CD4-positive, alpha-beta T cell treated with Interleukin-4 for 4 hours (primary cell): ENCODE data around the gene CLCNKB.
"Not testable (repeated sequence)": the region's sequence is repeated elsewhere in the genome, so short reads cannot be mapped to it uniquely, and the experiment has no call there.

Source experiments
- DNase-seq: peaks from one replicate; pipeline ENCODE4 v3.0.0-alpha.2; 2020

CLCNKB gene

DNA sequence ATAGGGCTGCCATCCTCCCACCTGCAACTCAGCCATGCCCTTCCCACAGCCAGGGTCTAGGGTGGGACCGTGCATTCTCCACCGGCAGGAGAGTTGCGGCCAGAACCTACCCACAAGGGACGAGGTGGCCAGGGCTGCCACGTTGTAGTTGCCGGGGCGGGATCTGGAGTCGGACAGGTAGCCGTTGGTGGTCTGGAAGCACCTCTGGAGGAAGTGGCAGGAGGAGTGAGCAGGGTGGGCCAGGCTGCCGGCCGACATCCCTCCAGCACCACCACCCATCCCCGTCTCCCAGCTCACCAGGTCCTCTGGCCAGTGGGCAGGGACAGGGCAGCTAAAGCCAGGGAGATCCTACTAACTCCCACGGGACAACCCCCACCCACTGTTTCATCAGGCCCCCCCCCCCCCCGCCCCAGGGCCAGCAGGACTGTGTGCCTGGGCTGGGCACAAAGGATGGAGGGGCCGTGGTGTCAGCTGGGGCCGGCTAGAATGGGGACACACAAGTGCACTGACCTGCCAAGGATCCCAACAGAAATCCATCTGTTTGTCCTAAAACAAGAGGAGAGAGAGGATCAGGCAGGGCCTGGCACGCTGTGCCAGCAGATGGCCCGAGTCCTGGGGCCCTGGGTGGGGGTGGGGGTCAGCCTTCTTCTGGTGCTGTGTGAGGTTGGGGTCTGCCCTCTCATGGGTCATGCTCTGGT, 18.6 kb downstream of the CLCNKB start:
- DNase-seq: not testable (repeated sequence)

DNA sequence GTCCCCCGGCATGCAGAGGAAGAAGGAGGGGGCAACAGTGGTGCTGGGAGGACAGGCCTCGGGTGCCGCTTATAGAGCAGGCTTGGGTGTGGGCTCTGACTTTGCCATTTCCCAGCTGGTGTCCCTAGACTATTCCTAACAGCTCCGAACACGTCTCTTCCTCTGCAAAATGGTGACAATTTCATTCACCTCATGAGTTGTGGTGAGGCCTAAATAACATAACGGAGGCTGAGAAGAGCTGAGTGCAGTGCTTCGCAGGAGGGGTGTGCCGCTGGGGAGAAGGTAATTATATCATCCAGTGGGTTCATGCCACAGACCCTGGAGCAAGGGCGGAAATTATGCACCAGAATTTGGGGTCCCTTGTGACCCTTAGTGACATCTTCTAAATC, 19.1 kb downstream of the CLCNKB start:
- DNase-seq: not testable (repeated sequence)

DNA sequence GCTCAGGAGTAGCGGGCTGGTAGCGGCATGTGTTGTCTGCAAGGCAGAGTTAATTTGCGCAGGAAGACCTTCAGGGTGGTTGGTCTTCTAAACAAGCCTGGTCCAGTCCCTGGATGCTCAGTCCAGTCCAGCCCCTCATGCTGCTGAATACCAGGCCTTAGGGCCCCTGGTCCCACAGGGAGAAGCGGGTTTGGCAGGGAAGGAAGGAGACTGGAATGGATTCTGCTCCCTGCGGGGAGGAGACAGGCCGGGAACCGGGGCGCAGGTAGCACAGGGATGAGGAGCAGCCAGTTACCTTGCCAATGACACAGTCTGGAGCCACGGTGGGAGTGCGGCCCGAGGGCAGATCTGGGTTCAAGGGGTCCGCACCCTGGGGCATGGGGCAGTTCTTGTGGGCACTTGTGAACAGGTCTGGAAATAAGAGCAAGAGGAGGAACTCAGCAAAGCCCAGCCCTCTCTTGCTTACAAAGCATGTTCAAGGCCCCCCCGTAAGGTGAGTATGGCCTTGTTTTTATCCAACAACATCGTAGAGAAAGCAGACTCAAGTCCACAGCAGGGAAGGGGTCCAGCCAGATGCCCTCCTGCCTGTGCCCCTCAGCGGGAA, 19.7 kb downstream of the CLCNKB start:
- DNase-seq: no peak

DNA sequence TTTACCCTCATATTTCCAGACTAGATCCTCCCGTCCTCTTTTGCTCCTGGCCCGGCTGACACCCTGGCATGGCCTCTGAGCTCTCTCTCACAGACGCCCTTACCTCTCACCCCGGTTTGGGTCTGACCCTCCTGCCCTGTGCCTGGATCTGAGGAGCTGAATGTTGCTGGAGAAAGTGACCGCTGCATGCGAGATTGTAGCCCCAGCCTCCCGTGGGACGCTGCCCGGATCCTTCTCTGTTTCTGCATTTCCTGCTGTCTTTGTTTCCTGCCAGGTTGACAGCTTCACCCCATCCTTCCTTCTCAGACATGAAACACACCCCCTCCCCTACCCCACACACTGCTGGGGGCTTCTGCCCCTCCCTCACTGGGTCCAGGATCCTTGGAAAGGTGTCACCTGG, 20.3 kb downstream of the CLCNKB start:
- DNase-seq: no peak

DNA sequence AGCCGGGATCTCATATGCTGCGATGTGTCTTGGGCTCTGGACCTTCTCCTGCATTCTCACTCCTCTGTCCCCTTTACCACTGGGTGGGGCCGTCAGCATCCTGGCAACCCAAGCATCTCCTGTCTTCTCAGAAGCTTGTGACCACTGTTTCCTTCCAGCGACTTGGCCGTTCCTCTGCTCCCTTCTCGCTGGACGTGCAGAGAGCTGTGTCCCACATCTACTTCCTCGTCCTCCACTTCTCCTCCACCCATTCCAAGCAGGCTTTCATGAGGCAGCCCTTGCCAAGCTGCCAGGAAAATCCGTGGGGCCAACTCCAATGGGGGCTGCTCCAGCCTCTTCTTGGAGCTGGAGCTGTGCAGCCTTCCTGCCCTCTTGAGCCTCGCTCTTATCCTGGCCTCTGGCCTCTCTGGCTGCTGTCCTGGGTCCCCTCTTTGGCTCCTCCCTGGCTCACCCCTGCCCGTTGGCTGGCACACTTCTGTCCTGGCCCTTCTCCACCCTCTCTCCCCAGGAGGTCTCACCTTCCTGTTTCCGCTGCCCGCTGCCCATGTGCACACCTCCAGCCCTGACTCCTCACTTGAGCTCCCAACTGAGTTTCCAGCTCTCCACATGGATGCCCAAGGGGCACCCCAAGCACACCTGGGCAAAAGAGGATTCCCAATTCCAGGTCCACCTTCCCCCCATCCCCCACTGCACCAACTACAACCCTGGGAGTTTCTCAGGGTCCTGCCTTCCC, 21.1 kb downstream of the CLCNKB start:
- no peak for DNase-seq

DNA sequence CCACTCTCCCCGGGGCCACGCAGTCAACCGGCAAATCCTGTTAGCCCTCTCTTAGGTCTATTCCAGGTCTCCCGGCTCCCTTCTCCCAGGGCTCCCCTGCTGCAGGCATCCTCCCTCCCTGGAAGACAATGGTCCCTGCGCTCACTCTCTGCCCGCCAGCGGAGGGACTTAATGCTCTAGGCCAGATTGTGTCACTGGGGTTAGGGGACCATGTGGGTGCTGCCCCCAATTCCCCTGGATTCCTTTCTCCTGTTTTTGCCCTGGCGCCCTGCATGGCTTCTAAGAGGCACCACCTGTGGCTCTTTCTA, 21.6 kb downstream of the CLCNKB start:
- DNase-seq: no peak

DNA sequence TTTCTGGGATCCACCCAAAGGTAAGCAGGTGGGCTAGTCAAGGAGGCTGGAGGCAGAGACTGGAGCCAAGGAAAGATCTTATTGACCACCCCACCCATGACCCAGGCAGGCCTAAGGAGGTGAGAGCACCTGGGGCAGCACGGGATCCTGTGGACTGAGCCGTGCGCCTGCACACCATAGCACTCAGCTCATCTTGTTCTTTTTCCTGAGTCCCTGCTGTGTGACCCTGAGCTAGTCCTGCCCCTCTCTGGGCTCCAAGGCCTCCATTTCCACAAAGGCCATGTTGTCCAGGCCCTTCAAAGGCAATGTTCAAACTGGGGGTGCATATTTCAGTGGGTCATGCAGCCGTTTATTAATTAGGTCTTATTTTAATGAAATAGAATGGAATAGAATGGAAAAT, 22.7 kb downstream of the CLCNKB start:
- no peak for DNase-seq

DNA sequence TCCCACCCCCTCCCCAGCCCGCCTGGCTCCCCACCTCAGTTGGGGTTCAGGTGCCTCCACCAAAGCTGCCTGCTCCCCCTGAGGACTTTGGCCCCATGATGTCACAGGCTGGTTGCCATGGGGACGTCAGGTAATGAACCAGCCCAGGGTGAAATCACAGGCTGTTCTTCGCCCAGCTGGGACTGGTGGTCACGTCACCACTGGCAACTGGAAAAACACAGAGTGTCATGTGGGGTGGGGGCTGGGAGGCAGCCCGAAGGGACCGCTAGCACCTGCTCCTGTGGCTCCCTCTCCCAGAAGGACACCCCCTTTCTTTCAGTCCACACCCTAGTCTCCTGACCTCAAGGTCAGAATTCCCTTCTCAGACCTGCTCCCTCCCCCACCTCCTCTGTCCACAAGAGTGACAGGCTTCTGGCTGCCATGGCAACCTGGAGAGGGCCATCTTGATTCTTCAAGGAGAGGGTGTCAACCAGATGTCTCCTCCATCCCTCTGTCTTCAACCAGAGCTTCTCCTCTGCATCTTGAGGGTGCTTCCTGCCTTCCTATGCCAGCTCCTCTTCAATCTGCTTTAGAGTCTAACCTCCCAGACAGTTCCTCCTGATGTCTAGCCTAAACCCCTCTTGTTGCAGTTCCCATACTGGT, 23.7 kb downstream of the CLCNKB start:
- no peak for DNase-seq

DNA sequence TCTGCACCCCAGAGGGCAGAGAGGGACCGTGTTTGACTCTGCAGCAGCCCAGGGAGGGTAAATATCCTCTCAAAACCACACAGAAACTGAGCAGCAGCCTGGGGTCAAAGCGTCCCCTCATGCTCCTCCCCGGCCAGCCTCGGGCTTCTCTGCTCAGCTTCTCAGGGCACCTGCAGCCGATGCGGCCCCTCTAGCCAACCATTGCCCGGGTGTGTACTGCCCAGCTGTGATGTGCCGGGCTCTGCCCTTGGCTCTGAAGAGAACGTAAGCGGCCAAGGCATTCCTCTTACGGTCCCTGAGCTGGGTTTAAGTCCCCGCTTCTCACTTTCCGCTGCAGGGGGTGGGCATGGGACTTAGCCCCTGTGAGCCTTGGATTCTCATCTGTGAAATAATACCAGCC, 24.4 kb downstream of the CLCNKB start:
- no peak for DNase-seq

DNA sequence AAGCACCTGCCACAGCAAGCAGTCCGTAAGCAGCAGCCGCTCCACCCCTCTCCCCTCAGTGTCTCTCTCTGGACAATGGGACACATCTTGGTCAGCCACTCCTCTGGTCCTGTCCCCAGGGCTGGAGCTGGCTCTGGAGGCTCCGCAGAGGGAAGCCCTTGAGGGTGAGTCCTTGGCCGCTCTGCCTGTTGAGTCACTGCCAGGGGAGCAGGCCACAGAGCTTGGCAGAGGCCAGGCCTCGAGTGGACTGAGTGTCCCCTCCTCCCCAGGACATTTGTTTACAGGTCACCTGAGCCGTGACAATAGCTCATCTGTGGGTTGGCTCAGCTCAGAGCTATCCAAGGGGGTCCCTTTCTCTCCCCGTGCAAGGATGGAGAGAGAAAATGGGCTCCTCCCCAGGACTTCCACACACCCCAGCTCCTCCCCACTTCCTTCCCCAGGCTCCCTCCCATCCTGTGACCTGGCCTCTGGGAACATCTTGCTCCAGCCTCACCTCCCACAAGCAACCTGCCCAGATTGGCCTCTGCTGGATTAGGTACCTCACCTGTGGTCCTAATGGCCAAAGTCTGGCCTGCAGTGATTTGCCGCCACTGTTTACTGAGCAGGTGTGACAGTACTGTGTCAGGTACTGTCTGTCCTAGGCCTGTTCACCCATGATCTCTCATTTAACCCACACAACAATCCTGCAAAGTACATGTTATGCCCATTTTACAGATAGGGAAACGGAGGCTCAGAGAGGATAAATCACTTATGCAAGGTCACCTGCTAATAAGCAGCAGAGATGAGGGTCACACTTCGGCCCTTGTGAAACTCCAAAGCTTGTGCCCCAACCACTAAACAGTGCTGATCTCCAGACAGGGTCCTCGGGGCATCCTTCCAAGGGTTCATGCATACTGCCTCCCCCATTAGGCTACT, 25.0 kb downstream of the CLCNKB start:
- no peak for DNase-seq

DNA sequence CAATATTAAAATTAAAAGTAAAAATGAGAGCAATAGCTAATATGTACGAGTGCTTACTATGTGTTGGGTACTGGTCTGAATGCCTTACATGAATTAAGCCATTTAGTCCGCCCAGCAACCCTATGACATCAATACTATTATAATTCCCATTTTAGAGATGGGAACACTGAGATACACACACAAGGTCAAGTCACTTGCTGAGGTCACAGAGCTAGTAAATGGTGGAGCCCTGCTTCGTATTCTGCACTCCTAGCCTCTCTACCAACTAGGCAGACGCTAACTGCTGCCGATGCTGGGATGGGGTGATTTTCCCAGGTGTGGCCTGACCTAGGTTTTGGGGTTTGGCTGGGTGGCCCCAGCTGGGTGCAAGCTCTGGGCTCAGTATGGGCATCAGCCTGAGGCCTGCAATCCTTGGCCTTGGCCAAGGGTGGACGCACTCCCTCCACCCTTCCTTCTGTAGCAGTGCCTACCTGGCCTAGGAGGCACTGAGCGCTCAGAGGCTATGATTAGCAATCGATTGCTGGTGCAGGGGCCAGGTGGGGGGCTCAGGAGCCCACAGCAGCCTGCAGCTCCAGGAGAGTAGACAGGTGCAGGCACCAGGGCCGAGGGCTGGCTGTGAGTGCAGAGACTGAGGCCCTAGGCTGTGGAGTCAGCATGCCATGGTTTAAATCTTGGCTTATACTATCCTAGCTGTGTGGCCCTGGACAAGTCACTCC, 27.2 kb downstream of the CLCNKB start:
- DNase-seq: no peak

DNA sequence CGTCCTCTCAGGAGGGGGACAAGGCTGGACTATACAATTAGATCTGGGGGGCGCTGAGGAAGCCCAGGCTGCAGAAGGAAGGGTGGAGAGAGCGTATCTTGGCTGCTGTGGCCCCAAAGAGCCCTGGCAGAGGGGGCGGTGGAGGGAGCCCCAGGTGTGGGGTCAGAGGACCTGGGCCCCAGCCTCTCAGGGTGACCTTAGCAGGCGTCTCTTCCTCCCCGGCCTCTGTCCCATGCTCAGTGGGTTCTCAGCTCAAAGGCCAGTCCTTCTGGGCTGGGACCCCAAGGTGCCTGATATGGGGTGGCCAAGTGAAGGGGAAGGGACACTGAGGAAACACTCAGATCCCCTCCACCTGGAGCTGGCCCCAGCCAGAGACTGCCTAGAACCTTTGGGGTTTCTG, 28.0 kb downstream of the CLCNKB start:
- DNase-seq: no peak

DNA sequence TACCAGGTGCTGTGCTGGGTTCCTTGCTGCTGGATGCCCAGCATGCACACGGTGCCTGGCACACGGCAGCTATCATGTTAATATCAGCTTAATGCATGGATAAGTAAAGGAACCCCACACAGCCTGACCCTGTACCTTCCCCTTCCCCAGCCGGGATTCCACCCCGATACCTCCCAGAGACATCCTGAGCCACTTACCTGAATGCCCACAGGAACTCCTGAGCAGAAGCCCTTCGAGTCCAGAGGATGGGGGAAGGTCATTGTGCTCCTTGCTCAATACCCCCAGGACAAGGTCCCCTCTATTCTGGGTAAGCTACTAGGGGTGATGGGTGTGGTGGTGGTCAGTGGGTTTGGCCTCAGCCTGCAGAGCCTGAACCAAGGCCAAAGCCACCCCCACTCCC, 28.5 kb downstream of the CLCNKB start:
- DNase-seq: no peak

DNA sequence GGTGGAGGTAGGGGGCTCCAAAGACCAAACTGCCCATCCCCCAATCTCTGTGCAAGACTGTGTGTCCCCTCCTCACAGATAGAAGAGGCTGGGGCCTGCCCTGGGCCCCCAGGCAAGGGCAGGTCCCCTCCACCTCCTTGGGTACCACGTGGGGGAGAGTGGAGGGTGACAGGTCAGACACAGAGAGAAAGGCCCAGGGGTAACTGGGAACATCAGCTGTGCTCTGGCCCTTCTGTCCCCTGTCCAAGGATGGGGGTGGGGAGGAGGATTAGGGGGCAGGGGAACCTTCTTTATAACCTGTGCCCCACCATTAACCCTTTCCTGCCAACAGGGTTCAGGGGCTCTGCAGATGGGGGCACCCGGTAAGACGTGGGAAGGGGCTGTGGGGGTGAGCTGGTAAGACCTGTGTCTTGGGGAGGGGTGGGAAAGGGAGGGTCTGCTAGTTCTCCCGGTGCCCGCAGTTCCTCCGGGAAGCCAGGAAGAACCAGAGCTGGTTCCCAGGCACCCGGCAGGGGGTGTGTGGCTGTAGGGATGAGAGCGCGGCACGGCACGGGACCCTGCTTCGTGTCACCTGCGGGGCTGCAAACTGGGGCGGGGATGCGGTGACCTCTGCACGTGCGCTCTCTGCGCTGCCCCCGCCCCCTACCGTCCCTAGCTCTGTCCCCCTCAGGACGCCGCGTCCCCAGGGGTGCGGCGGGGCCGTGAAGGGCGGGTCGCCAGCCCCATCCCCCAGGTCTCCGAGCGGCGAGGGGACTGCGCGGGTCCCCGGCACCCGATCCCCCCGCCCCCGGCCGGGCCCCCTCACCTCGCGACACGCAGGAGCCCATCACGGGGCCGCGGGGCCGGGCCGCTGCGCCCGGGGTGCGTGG, 29.3 kb downstream of the CLCNKB start:
- no peak for DNase-seq

DNA sequence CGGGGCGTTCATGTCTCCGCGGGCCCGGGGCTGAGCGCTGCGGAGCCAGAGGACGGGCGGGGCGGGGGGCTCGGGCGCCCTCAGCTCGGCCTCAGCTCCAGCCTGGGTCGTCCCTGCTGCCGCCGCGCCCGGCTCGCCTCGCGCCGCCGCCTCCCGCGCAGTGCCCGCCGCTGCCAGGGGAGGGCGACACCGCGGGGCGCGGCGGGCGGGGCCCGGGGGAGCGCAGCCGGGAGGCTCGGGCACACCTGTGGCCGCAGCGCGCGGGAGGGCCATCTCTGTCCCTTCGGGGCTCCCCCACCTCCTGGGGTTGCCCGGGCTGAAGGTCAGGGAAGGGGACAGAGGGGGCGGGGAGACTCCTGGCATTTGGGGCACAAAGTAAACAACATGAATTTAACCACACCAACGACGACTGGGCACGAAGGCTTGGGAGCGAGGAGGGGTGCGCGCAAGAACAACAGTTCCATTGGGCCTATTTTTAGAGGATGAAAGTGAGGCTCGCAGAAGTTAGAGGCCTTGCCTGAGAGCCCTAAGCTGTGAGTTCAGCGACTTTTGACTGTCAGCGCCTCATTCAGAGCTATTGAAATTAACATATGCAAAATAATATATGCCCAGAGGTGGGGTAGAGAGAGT, 30.0 kb downstream of the CLCNKB start, which contains the start of gene FAM131C:
TSS of gene FAM131C (minus strand) at position 162 of the 630 bp plus-strand sequence. CDS start 209 bp downstream, outside the sequence.
- no peak for DNase-seq

DNA sequence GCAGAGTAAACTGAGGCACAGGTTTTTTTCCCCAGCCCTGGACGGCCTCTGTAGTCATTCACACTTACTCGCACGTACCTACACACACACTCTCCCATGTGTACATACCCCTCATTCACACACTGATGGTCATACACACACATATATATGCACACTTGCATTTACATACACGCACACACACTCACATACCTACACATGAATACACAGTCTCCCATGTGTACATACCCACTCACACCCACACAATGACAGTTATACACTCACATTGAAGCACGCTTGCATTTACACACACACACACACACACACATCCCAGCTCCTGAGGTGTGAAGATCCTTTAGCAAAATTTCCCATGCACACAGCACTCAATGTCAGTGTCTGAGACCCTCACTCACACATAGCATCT, 30.6 kb downstream of the CLCNKB start:
- no peak for DNase-seq

DNA sequence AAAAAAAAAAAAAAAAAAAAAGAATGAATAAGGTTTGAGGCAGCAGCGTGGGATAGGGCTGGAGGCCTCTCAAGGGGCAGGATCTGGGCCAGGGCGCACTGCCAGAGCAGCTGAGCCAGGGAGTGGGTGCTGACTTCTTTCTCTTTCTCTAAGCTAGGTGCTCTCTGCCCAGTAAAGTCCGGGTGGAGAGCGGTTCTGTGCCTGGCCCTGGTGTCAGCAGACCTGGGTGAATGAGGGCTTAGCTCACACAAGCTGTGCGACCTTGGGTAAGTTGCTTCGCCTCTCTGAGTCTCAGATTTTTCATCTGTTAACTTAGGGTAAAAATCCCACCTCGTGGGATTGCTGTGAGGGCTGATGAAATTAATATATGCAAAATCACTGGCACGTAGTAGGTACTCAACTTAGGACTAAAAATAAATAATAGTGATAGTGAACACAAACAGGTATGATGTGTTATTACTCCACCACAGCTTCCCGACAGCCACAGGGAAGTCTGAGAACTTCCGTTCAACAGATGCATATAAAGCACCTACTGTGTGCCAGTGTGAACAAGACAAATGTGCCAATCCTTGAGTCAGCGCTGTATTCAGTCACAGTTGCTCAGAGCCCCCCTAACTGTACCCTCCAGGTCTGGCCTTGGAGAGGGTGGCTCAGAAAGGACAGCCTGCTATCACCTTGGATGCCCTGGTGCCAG, 31.9 kb downstream of the CLCNKB start:
- DNase-seq: no peak

DNA sequence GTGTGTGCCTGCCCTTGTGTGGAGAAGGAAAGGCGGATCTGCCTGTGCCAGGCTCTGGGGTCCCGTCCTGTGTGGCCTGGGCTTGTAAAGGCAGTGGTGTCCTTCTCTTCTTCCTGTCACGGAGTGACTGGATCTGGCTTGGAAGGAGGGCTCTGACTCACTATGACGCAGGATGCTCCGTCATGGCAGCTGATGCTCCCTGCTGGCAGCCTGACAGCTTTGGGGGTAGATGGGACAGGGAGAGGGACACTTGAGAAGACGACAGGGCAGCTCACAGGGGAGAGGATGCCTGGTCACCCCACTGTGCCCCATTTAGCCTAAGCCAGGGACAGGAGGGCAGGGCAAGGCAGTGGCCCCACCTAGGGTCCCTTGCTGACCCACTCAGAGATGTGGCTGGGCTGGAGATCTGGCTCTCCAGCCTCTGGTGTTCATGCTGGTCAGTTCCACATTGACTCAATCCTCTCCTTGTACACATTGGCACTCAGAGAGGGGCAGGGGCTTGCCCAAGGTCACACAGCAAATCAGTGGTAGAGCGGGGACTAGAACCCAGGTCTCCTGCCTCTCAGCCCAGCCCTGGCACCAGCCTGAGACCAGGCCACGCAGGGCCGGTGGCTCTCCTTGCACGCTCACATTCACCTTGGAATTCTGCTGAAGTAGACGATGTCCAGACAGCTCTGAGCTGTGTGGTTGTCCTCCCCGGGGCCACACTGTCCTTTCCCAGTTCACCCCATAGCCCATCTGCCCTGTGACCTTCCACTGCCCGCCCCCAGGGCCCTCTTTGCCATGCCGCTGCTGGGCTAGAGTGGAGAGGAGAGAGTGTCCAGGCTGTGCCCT, 32.7 kb downstream of the CLCNKB start:
- no peak for DNase-seq

DNA sequence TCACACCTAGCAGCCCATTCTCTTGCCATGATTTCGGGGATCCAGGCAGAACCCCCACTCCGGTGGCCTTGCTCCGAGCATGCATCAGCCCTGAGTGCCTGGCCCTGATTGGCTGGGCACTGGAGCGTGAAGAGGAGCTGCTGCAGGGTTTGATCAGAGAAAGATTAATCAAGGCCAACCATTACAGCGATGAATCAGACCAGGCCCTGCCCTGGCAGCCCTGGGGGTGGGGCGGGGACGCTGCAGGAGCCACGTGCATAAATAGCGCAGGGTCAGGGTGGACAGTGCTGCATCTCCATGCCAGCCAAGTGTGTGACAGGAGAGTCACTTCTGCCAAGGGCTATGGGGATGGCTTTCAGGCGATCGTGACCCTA, 33.3 kb downstream of the CLCNKB start:
- no peak for DNase-seq
